K562 (cell line): ENCODE results near the gene SVEP1. TPM values are rescaled to one million over a fixed set of nuclear protein-coding genes. Genes with fewer than 3 reads are reported as not detected.

ENCODE experiments used
- ATAC-seq: fragments of 200-7000 bp; cut with Tn5 transposase; 3 replicates; pipeline ENCODE4 v1.9.1; 2020; ENCODE audit warnings: moderate library complexity
- BruUV-seq: library from RNA; stranded (reverse); fragments of 400-500 nt; replicated peaks from 2 replicates; lab custom pipeline; 2021; lab: Mats Ljungman, UMichigan
- CTCF ChIA-PET: fragments of 300-600 bp; formaldehyde crosslinking; extraction: SDS; loops from one replicate; lab custom pipeline; 2021; ENCODE audit warnings: low intra/inter-chr PET ratio; lab: Yijun Ruan, JAX
- POLR2A ChIA-PET: fragments of 300-600, 350-650 bp; sonication (Branson Sonifier 250); formaldehyde crosslinking; extraction: SDS; loops from one replicate; lab custom pipeline; 2021; ENCODE audit warnings: antibody characterized with exemption, inconsistent platforms; lab: Yijun Ruan, JAX
- DNase-seq, 4 experiments: peaks; one replicate each; pipeline versions ENCODE4 v3.0.0 to v3.0.0-alpha.2; 2011 to 2018; ENCODE audit warnings: low spot score in 3 of 4, mixed read lengths in 3 of 4; ENCODE audit errors: extremely low read depth in 1 of 4
- FAIRE-seq: peaks from 2 replicates; lab custom pipeline; 2011; peaks lifted over from hg19 to GRCh38; lab: Jason Lieb, UNC
- H2AFZ ChIP-seq: 2 replicates; pipeline ENCODE4 v1.6.0; 2011; ENCODE audit warnings: low read depth, low read length, control low read depth, inconsistent platforms
- H3K27ac ChIP-seq: fragments of 200-600 bp; 3 replicates; pipeline ENCODE4 v1.8.0; 2011; ENCODE audit warnings: low read depth, mild to moderate bottlenecking, control low read depth, inconsistent platforms, low read length, moderate library complexity, mixed read lengths; ENCODE audit errors: extremely low read depth
- H3K27me3 ChIP-seq, 2 experiments: fragments of 300-600 bp in 1 of 2; 2 replicates in 1 of 2; 3 replicates in 1 of 2; pipeline versions ENCODE4 v1.6.0 to v1.8.0; 2011; ENCODE audit warnings: inconsistent platforms in 2 of 2, low read length in 2 of 2, mild to moderate bottlenecking in 1 of 2, mixed read lengths in 1 of 2, moderate library complexity in 1 of 2; ENCODE audit not compliant: control insufficient read depth in 2 of 2, insufficient read depth in 2 of 2
- H3K36me3 ChIP-seq: fragments of 300-600 bp; 3 replicates; pipeline ENCODE4 v1.8.0; 2011; ENCODE audit warnings: mild to moderate bottlenecking, low read length, inconsistent platforms; ENCODE audit not compliant: control insufficient read depth, insufficient read depth
- H3K4me1 ChIP-seq, 2 experiments: fragments of 200-600 bp in 1 of 2; replicated peaks in 1 of 2; 2 replicates in 1 of 2; 3 replicates in 1 of 2; pipeline versions ENCODE4 v1.5.1 to v1.8.0; 2011; ENCODE audit warnings: inconsistent platforms in 2 of 2, low read length in 2 of 2, mild to moderate bottlenecking in 1 of 2, mixed read lengths in 1 of 2, moderate library complexity in 1 of 2; ENCODE audit not compliant: control insufficient read depth in 2 of 2, insufficient read depth in 2 of 2
- H3K4me2 ChIP-seq: 2 replicates; pipeline ENCODE4 v1.6.1; 2011; ENCODE audit warnings: low read length, control low read depth, inconsistent platforms, mixed read lengths; ENCODE audit not compliant: insufficient read depth
- H3K4me3 ChIP-seq: fragments of 200-600 bp; sonication (generic), shearing (Covaris generic); 2 replicates; pipeline ENCODE4 v1.5.1; 2016; ENCODE audit warnings: control low read depth, inconsistent platforms
- H3K79me2 ChIP-seq: fragments of 200-600 bp; 3 replicates; pipeline ENCODE4 v1.8.0; 2011; ENCODE audit warnings: low read length, inconsistent platforms; ENCODE audit not compliant: control insufficient read depth, insufficient read depth
- H3K9ac ChIP-seq, 2 experiments: 2 replicates each; pipeline versions ENCODE4 v1.6.0 to v1.6.1; 2011; ENCODE audit warnings: low read depth in 2 of 2, low read length in 2 of 2, control low read depth in 1 of 2, inconsistent platforms in 1 of 2, mild to moderate bottlenecking in 1 of 2, mixed read lengths in 1 of 2; ENCODE audit not compliant: insufficient read depth in 1 of 2
- H3K9me1 ChIP-seq: one replicate; pipeline ENCODE4 v1.6.0; 2011; ENCODE audit warnings: inconsistent platforms, mild to moderate bottlenecking, low read length, moderate library complexity; ENCODE audit not compliant: control insufficient read depth, insufficient read depth
- H3K9me3 ChIP-seq: replicated peaks from 2 replicates; pipeline ENCODE4 v1.5.1; 2011; ENCODE audit warnings: low read depth, low read length, inconsistent platforms; ENCODE audit not compliant: control insufficient read depth, insufficient read depth
- H4K20me1 ChIP-seq: replicated peaks from 2 replicates; pipeline ENCODE4 v1.6.1; 2011; ENCODE audit warnings: low read length, inconsistent platforms, mixed read lengths; ENCODE audit not compliant: control insufficient read depth, insufficient read depth
- E2F3 ChIP-seq: fragments of 250-450 bp; sonication (Bioruptor Pico); IDR thresholded peaks from 2 replicates; pipeline ENCODE4 v1.4.0; 2020; ENCODE audit warnings: mild to moderate bottlenecking
- L3MBTL2 ChIP-seq: fragments of 450-650 bp; IDR thresholded peaks from 2 replicates; pipeline ENCODE4 v1.6.1; 2016; ENCODE audit warnings: mild to moderate bottlenecking, moderate library complexity
- SIN3A ChIP-seq, 2 experiments: fragments of 150-350 bp in 1 of 2; IDR thresholded peaks; 2 replicates each; pipeline ENCODE4 v1.6.1; 2011 to 2016; ENCODE audit warnings: borderline replicate concordance in 2 of 2, low read depth in 2 of 2, low read length in 2 of 2, mild to moderate bottlenecking in 2 of 2, moderate library complexity in 2 of 2; ENCODE audit not compliant: control insufficient read depth in 1 of 2
- SMARCA5 ChIP-seq: fragments of 450-650 bp; IDR thresholded peaks from 2 replicates; pipeline ENCODE4 v1.6.1; 2016
- SMARCC2 ChIP-seq: fragments of 450-650 bp; IDR thresholded peaks from 2 replicates; pipeline ENCODE4 v1.6.1; 2017; ENCODE audit warnings: antibody characterized with exemption, moderate library complexity, mild to moderate bottlenecking, low read depth
- SPI1 ChIP-seq: IDR thresholded peaks from 2 replicates; pipeline ENCODE4 v1.6.1; 2011; ENCODE audit warnings: low read depth, low read length, control low read depth, borderline replicate concordance
- TCF7 ChIP-seq: sonication (generic); IDR thresholded peaks from 2 replicates; pipeline ENCODE4 v1.6.1; 2016; ENCODE audit warnings: antibody characterized with exemption, borderline replicate concordance
- TCFL5 ChIP-seq: fragments of 250-450 bp; sonication (Bioruptor Pico); conservative IDR thresholded peaks from 2 replicates; pipeline ENCODE4 v1.6.1; 2021; ENCODE audit warnings: mild to moderate bottlenecking, moderate library complexity, matching md5 sums
- ZNF311 ChIP-seq: fragments of 250-450 bp; sonication (Bioruptor Pico); IDR thresholded peaks from 2 replicates; pipeline ENCODE4 v1.4.0; 2020; ENCODE audit warnings: mild to moderate bottlenecking, moderate library complexity
- ZNF644 ChIP-seq: fragments of 200-800 bp; sonication (Bioruptor generic); IDR thresholded peaks from 2 replicates; pipeline ENCODE4 v1.6.1; 2016; ENCODE audit warnings: low read depth, missing genetic modification characterization, missing compliant biosample characterization
- WGBS: fragments of 100-300 bp; shearing (Covaris generic); methylation state at CpG from one replicate; pipeline ENCODE4 v1.1.6; 2016; ENCODE audit warnings: low coverage, mixed read lengths; ENCODE audit not compliant: insufficient coverage; ENCODE audit errors: missing lambda C conversion rate; 5-methylcytosine and 5-hydroxymethylcytosine counted together
- in situ Hi-C: fragments of 300-500 bp; cut with MboI; formaldehyde crosslinking; loops from 4 replicates; pipeline ENCODE4 v1.15.0; 2018; ENCODE audit warnings: inconsistent platforms, mixed read lengths
- intact Hi-C: fragments of 100-400 bp; cut with micrococcal nuclease; formaldehyde crosslinking; loops from 2 replicates; pipeline ENCODE4 v1.14.2; 2022
- polyA plus RNA-seq, 8 experiments: library from polyadenylated mRNA; depleted of rRNA in 4 of 8; stranded (reverse) in 5 of 8; unstranded in 3 of 8; fragments of >200 nt; fragmentation: Nextera tagmentation in 2 of 8; fragmentation: Illumina TruSeq in 1 of 8; extraction: Ambion mirVana in 2 of 8; extraction: Trizol in 1 of 8; gene quantifications; 2 replicates each; pipeline versions ENCODE4 v1.2.1 to v1.2.3, GENCODE V29; 2011 to 2014; ENCODE audit warnings: inconsistent platforms in 1 of 8, missing spikeins in 1 of 8
- total RNA-seq, 7 experiments: library from RNA; depleted of rRNA in 6 of 7; stranded (reverse); fragments of >200 nt in 6 of 7; fragmentation: Illumina TruSeq in 2 of 7; extraction: Trizol in 2 of 7; gene quantifications; 2 replicates each; pipeline versions ENCODE4 v1.2.1 to v1.2.3, GENCODE V29; 2011 to 2021; ENCODE audit warnings: low replicate concordance in 1 of 7
- TF ChIP-seq, protein P1 (sequence below), 2 experiments: fragments of 450-650 bp; IDR thresholded peaks; 2 replicates each; pipeline ENCODE4 v1.6.1; 2016
- TF ChIP-seq, protein P2 (sequence below), 2 experiments: fragments of 450-650 bp in 1 of 2; IDR thresholded peaks; 2 replicates each; pipeline ENCODE4 v1.6.1; 2011 to 2017; ENCODE audit warnings: low read depth in 2 of 2, antibody characterized with exemption in 1 of 2, borderline replicate concordance in 1 of 2, low read length in 1 of 2, mild to moderate bottlenecking in 1 of 2, mixed read lengths in 1 of 2; ENCODE audit not compliant: control insufficient read depth in 1 of 2
- TF ChIP-seq, protein P3 (sequence below): IDR thresholded peaks from 2 replicates; pipeline ENCODE4 v1.6.1; 2014; ENCODE audit warnings: antibody characterized with exemption

Gene SVEP1
- total and polyA plus RNA-seq, 9 of the 15 experiments (the other 6 are each of a cell fraction or from before 2014, with no cell fraction given): 0.20 to 0.84 (median 0.43) TPM

DNA sequence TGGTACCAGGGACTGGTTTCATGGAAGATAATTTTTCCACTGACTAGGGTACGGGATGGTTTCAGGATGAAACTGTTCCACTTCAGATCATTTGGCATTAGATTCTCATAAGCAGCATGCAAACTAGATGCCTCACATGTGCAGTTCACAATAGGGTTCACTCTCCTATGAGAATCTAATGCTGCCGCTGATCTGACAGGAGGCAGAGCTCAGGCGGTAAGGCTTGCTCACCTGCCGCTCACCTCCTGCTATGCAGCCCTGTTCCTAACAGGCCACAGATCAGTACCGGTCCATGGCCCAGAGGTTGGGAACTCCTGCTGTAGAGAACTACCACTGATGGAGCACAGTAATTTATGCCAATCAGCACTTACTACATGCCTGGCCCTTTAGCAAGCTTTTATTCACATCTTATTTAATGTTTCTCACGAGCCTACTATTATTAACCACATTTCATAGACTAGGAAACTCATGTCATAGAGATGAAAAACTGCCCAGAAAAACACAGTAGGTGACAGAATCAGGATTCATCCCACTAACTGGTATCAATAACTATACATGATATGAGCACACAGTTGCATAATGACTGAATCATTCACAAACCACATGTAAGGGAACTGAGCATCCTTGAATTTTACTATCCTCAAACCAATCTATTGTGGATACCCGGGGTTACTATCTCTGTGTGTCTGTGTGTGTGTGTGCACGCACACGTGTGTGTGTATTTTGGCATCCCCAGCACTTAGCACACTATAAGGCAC lies 46.5 kb downstream of the SVEP1 start:
- POLR2A ChIA-PET: no interaction called here
- no peaks in the 10 kb centered on the region for H3K79me2 ChIP-seq
- no peak overlapping the region for H3K9ac ChIP-seq
- H3K27me3 ChIP-seq: no peaks in the 10 kb centered on the region
- H3K4me2 ChIP-seq: no peak overlapping the region
- FAIRE-seq: no peak
- H3K27ac ChIP-seq: no peak overlapping the region
- H2AFZ ChIP-seq: no peak overlapping the region
- H3K4me3 ChIP-seq: no peak overlapping the region
- H3K36me3 ChIP-seq: no peaks in the 10 kb centered on the region
- under 1% methylated on average over 8 of the region's 9 CpGs for WGBS
- no peaks in the 10 kb centered on the region for H3K9me1 ChIP-seq
- intact Hi-C loops: no loop called here
- CTCF ChIA-PET: no interaction called here
- no peak for DNase-seq
- BruUV-seq: no TSS peak
- H3K9me3 ChIP-seq: no peaks in the 10 kb centered on the region
- no peak for ATAC-seq
- no peaks in the 10 kb centered on the region for H3K4me1 ChIP-seq
- in situ Hi-C loops: no loop called here
- H4K20me1 ChIP-seq: no peaks in the 10 kb centered on the region
- TF ChIP-seq, protein P1, sequence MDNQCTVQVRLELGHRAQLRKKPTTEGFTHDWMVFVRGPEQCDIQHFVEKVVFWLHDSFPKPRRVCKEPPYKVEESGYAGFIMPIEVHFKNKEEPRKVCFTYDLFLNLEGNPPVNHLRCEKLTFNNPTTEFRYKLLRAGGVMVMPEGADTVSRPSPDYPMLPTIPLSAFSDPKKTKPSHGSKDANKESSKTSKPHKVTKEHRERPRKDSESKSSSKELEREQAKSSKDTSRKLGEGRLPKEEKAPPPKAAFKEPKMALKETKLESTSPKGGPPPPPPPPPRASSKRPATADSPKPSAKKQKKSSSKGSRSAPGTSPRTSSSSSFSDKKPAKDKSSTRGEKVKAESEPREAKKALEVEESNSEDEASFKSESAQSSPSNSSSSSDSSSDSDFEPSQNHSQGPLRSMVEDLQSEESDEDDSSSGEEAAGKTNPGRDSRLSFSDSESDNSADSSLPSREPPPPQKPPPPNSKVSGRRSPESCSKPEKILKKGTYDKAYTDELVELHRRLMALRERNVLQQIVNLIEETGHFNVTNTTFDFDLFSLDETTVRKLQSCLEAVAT (IDR thresholded peaks at IDR 0.05): no peak
- TF ChIP-seq SIN3A (IDR thresholded peaks at IDR 0.05; ENCODE audit: borderline replicate concordance in 2 of 2, control insufficient read depth in 1 of 2, low read depth in 2 of 2, low read length in 2 of 2) (no peak), SPI1 (no peak), ZNF644 (tag) (no peak), TCF7 (no peak), E2F3 (CRISPR knock-in tag) (no peak), TCFL5 (CRISPR knock-in tag) (no peak), SMARCA5 (no peak), ZNF311 (CRISPR knock-in tag) (no peak), SMARCC2 (no peak), L3MBTL2 (no peak)
- TF ChIP-seq, protein P2, sequence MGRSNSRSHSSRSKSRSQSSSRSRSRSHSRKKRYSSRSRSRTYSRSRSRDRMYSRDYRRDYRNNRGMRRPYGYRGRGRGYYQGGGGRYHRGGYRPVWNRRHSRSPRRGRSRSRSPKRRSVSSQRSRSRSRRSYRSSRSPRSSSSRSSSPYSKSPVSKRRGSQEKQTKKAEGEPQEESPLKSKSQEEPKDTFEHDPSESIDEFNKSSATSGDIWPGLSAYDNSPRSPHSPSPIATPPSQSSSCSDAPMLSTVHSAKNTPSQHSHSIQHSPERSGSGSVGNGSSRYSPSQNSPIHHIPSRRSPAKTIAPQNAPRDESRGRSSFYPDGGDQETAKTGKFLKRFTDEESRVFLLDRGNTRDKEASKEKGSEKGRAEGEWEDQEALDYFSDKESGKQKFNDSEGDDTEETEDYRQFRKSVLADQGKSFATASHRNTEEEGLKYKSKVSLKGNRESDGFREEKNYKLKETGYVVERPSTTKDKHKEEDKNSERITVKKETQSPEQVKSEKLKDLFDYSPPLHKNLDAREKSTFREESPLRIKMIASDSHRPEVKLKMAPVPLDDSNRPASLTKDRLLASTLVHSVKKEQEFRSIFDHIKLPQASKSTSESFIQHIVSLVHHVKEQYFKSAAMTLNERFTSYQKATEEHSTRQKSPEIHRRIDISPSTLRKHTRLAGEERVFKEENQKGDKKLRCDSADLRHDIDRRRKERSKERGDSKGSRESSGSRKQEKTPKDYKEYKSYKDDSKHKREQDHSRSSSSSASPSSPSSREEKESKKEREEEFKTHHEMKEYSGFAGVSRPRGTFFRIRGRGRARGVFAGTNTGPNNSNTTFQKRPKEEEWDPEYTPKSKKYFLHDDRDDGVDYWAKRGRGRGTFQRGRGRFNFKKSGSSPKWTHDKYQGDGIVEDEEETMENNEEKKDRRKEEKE (IDR thresholded peaks at IDR 0.05; ENCODE audit: borderline replicate concordance in 1 of 2, control insufficient read depth in 1 of 2, low read depth in 2 of 2, low read length in 1 of 2): no peak
- TF ChIP-seq, protein P3, sequence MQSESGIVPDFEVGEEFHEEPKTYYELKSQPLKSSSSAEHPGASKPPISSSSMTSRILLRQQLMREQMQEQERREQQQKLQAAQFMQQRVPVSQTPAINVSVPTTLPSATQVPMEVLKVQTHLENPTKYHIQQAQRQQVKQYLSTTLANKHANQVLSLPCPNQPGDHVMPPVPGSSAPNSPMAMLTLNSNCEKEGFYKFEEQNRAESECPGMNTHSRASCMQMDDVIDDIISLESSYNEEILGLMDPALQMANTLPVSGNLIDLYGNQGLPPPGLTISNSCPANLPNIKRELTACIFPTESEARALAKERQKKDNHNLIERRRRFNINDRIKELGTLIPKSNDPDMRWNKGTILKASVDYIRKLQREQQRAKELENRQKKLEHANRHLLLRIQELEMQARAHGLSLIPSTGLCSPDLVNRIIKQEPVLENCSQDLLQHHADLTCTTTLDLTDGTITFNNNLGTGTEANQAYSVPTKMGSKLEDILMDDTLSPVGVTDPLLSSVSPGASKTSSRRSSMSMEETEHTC: no peak
